ENCODE results near the gene GSAP. TPM values are rescaled to one million over a fixed set of nuclear protein-coding genes. Genes with fewer than 3 reads are reported as not detected.
A peak's percentile ranks its signal among the peaks of the same experiment; 100 is the strongest.
"Not testable (repeated sequence)": the region's sequence is repeated elsewhere in the genome, so short reads cannot be mapped to it uniquely, and the experiment has no call there.

Gene GSAP
- total RNA-seq, 3 donors from 2014 or later: 1.6 to 2.6 (median 1.8) TPM

DNA sequence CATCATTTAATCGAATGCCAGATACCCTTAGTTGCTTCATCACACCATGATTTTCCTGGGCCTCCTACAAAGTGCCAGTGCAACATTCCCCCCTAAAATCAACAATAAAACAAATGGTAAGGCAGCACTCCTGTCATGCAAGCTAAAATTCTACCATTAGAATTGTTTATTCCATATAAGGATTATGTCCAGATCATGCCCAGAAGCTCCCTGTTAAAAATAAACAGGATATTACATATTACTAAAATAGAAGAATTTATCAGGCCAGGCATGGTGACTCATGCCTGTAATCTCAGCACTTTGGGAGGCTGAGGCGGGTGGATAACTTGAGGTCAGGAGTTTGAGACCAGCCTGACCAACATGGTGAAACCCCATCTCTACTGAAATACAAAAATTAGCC lies 140.5 kb downstream of the GSAP start:
- DNase-seq; ATAC-seq; H3K9me3 Mint-ChIP-seq; H3K4me3 Mint-ChIP-seq; H3K4me1 Mint-ChIP-seq (ENCODE audit: low read depth); H3K27me3 Mint-ChIP-seq (ENCODE audit: low read depth): not testable (repeated sequence)
- H3K36me3 Mint-ChIP-seq (ENCODE audit: insufficient read depth): peaks cover 12% of the 10 kb centered on the region

DNA sequence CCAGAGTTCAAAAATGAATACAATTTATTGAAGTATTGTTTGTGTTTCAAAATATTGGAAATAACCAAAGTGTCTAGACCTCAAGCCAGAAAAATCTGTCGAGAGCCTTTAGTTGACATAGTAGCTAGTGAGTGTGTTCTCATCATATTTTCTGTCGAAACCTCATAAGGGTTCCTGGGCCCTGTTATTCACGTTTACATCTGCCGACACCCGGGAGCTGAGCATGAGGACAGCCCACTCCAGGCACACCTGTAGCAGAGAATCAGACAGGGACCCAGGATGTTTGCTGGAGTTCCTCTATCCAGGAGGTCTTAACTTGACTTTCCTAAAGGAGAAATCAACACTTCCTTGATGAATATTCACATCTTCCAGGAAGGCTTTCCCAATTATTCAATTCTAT lies 144.4 kb downstream of the GSAP start:
- ATAC-seq: no peak
- H3K27me3 Mint-ChIP-seq (ENCODE audit: low read depth): no peaks in the 10 kb centered on the region
- H3K9me3 Mint-ChIP-seq: no peaks in the 10 kb centered on the region
- DNase-seq: no peak
- peaks cover 8% of the 10 kb centered on the region for H3K36me3 Mint-ChIP-seq (ENCODE audit: insufficient read depth)
- peaks cover 8% of the 10 kb centered on the region for H3K4me1 Mint-ChIP-seq (ENCODE audit: low read depth)
- no peak overlapping the region for H3K4me3 Mint-ChIP-seq

DNA sequence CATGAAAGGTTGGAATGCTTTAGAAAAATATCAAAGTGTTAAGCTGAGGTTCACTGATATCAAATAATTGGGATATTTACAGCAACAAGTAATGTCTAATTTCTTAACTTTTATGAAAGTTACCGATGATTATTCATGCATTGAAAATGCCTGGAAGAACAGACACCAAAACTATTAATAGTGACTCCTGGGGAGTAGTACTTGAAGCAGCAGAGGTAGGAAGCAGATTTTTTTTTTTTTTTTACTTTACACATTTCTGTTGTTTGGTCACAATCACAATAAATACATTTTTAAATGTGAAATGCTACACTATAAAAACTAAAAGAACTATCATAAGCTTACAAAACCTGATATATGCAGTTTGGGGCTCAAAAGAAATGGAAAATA lies 146.1 kb downstream of the GSAP start:
- Mint-ChIP-seq H3K9me3 (no peaks in the 10 kb centered on the region), H3K4me1 (ENCODE audit: low read depth) (peaks cover 11% of the 10 kb centered on the region), H3K27me3 (ENCODE audit: low read depth) (no peaks in the 10 kb centered on the region), H3K4me3 (no peak overlapping the region), H3K36me3 (ENCODE audit: insufficient read depth) (peaks cover 8% of the 10 kb centered on the region)
- no peak for ATAC-seq
- DNase-seq: no peak

DNA sequence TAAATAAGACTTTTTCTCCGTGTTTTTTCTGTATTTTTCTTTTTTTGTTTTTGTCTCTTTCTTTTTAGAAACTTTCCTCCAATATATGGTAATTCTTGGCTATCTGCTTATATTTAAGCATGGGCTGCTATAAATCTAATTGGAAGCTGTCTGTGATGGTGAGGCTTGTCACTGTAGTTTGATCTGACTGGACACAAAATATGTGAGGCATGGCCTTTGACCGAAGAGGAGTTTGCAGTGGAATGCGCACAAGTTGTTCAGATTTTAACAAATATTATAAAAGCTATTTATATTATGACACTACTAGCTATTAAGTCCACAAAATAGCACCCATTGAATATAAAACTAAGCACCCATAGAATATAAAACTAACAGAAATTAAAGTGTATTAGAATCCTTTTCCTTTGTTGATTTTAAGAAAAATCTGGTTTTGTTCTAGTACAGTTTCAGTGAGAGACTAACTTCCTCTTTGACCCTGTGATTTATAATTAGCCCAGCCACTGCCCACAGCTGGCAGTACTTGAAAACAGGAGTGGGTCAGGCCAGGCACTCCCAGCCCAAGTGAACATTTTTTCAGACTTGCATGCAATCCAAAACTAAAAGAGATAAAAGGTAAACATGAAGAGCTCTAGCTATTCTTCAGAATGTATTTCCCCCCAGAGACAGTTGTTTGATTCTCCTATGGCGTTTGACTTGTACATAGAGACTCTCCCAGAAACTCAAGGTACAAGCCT lies 146.6 kb downstream of the GSAP start:
- ATAC-seq: no peak
- no peaks in the 10 kb centered on the region for H3K27me3 Mint-ChIP-seq (ENCODE audit: low read depth)
- no peak overlapping the region for H3K4me3 Mint-ChIP-seq
- peaks cover 7% of the 10 kb centered on the region for H3K36me3 Mint-ChIP-seq (ENCODE audit: insufficient read depth)
- peaks cover 11% of the 10 kb centered on the region for H3K4me1 Mint-ChIP-seq (ENCODE audit: low read depth)
- no peak for DNase-seq
- no peaks in the 10 kb centered on the region for H3K9me3 Mint-ChIP-seq

DNA sequence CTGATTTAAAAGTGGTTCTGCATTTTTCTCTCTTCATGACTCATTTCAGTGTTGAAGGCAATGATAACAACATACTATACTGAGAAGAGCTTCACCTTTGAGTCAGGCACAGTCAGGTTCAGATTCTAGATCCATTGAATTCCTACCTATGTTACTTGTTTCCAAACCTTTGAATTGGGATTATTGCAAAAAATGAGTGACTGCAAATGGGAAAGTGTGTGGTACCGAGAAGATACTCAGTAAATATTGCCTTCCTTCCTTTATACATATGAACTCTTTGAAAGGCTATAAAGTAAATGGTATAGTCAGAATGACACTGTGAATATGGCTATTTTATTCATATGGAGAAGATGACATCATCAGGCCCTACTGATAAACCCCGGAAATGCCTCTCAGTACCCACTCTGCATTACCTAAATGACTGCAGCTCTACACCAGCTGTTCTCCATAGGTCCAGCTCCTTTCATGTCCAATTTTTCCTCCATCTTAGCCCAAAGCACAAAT lies 149.8 kb downstream of the GSAP start:
- H3K36me3 Mint-ChIP-seq (ENCODE audit: insufficient read depth): peaks cover 4% of the 10 kb centered on the region
- H3K9me3 Mint-ChIP-seq: no peaks in the 10 kb centered on the region
- ATAC-seq: peak; percentile 80 to 93
- H3K27me3 Mint-ChIP-seq (ENCODE audit: low read depth): no peaks in the 10 kb centered on the region
- H3K4me1 Mint-ChIP-seq (ENCODE audit: low read depth): peaks cover 11% of the 10 kb centered on the region
- no peak overlapping the region for H3K4me3 Mint-ChIP-seq
- no peak for DNase-seq

GRCh38 chr7:77265666-77266065 lies 150.5 kb downstream of the GSAP start:
- H3K9me3 Mint-ChIP-seq: no peaks in the 10 kb centered on the region
- H3K4me3 Mint-ChIP-seq: no peak overlapping the region
- peaks cover 2% of the 10 kb centered on the region for H3K36me3 Mint-ChIP-seq (ENCODE audit: insufficient read depth)
- no peak for ATAC-seq
- peaks cover 11% of the 10 kb centered on the region for H3K4me1 Mint-ChIP-seq (ENCODE audit: low read depth)
- DNase-seq: no peak
- H3K27me3 Mint-ChIP-seq (ENCODE audit: low read depth): no peaks in the 10 kb centered on the region

DNA sequence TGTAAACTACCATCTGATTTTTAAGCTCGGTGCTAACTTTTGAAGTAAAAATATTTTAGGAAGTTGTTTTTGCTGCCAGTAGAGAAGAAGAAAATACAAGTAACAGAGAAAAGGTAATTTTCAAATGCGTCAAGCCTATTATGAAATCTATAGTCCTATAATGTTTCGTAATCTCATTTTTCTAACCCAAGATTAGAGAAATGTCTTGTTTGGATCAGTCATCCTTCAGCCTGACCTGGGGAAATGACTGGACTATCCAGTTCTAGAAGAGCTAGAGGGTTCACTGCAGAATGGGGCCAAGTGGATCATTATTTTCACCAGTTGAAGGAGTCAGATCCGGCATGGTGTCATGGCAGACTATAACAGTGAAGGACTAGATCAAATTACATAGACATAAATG lies 153.8 kb downstream of the GSAP start:
- Mint-ChIP-seq H3K36me3 (ENCODE audit: insufficient read depth) (peaks cover 2% of the 10 kb centered on the region), H3K27me3 (ENCODE audit: low read depth) (no peaks in the 10 kb centered on the region), H3K4me3 (no peak overlapping the region), H3K9me3 (no peaks in the 10 kb centered on the region), H3K4me1 (ENCODE audit: low read depth) (peaks cover 11% of the 10 kb centered on the region)
- ATAC-seq (no peak), DNase-seq (no peak)

Other genes with a start within 250 kb of the GSAP start
- under 1 TPM in 2 of 3 donors, not detected in 1; 0.11 to 0.37 TPM for gene FGL2, start 216.5 kb downstream of the GSAP start, total RNA-seq
- 1 to 10 TPM; 5.9 to 10.0 (median 7.2) TPM for gene PTPN12, start 120.9 kb upstream of the GSAP start, total RNA-seq

Measured in activated T-cell treated with anti-CD3 and anti-CD28 coated beads, Interleukin-2, amount 50 U/mL, for 4 hours (primary cell).